Kidney epithelial cell (primary cell): Measurements from ENCODE around the gene KSR2. TPM values are rescaled to one million over a fixed set of nuclear protein-coding genes. Genes with fewer than 3 reads are reported as not detected.

Source experiments
- DNase-seq: peaks from one replicate; pipeline ENCODE4 v3.0.0-alpha.2; 2010; ENCODE audit warnings: low read depth
- H3K27me3 ChIP-seq: 2 replicates; pipeline ENCODE4 v1.6.0; 2011; ENCODE audit warnings: low read length; ENCODE audit not compliant: control insufficient read depth, insufficient read depth
- H3K36me3 ChIP-seq: 2 replicates; pipeline ENCODE4 v1.5.1; 2011; ENCODE audit warnings: low read length; ENCODE audit not compliant: control insufficient read depth, insufficient read depth
- H3K4me3 ChIP-seq: 2 replicates; pipeline ENCODE4 v1.5.1; 2011; ENCODE audit warnings: low read depth, mild to moderate bottlenecking, control low read depth, low read length
- CTCF ChIP-seq: IDR thresholded peaks from 2 replicates; pipeline ENCODE4 v1.5.1; 2011; ENCODE audit warnings: mild to moderate bottlenecking, moderate library complexity, low read length, control low read depth, inconsistent platforms; ENCODE audit not compliant: insufficient read depth, poor library complexity, severe bottlenecking
- total RNA-seq: library from RNA; depleted of rRNA; stranded (reverse); fragments of >200 nt; gene quantifications from 2 replicates; pipeline ENCODE4 v1.2.3, GENCODE V29; 2015

KSR2 gene
- total RNA-seq, 1 donor from 2014 or later = 0.29 TPM

GRCh38 chr12:117622741-117623140 is 346.0 kb downstream of the KSR2 start:
- H3K36me3 ChIP-seq = no peaks in the 10 kb centered on the region
- H3K27me3 ChIP-seq = no peaks in the 10 kb centered on the region
- no peak for TF ChIP-seq CTCF
- no peak overlapping the region for H3K4me3 ChIP-seq
- peak; percentile 7 for DNase-seq

GRCh38 chr12:117622087-117622486 is 346.7 kb downstream of the KSR2 start:
- no peak for DNase-seq

GRCh38 chr12:117607778-117608177 is 361.0 kb downstream of the KSR2 start:
- DNase-seq = no peak
- Histone ChIP-seq H3K4me3 (no peak overlapping the region), H3K27me3 (no peaks in the 10 kb centered on the region), H3K36me3 (no peaks in the 10 kb centered on the region)
- TF ChIP-seq CTCF = no peak

More at GRCh38 chr12:117622087-117622486, 346.7 kb downstream of the KSR2 start:
- Histone ChIP-seq H3K36me3 (no peaks in the 10 kb centered on the region), H3K27me3 (no peaks in the 10 kb centered on the region), H3K4me3 (no peak overlapping the region)
- no peak for TF ChIP-seq CTCF

GRCh38 chr12:117606945-117607344 is 361.8 kb downstream of the KSR2 start:
- H3K4me3 ChIP-seq = no peak overlapping the region
- no peak for TF ChIP-seq CTCF

GRCh38 chr12:117606024-117606423 is 362.8 kb downstream of the KSR2 start:
- no peak for TF ChIP-seq CTCF
- DNase-seq = no peak
- Histone ChIP-seq H3K36me3 (no peaks in the 10 kb centered on the region), H3K27me3 (no peaks in the 10 kb centered on the region), H3K4me3 (no peak overlapping the region)

More at GRCh38 chr12:117606945-117607344, 361.8 kb downstream of the KSR2 start:
- no peaks in the 10 kb centered on the region for H3K36me3 ChIP-seq
- H3K27me3 ChIP-seq = no peaks in the 10 kb centered on the region
- DNase-seq = no peak

GRCh38 chr12:117603316-117604113 is 365.3 kb downstream of the KSR2 start:
- TF ChIP-seq CTCF = peak; percentile 14
- Histone ChIP-seq H3K36me3 (no peaks in the 10 kb centered on the region), H3K4me3 (no peak overlapping the region), H3K27me3 (no peaks in the 10 kb centered on the region)
- DNase-seq = no peak
